Fibroblast of upper back skin (primary cell): ENCODE measurements around the gene NEK9.
A peak's percentile ranks its signal among the peaks of the same experiment; 100 is the strongest.
"Not testable (repeated sequence)": the region's sequence is repeated elsewhere in the genome, so short reads cannot be mapped to it uniquely, and the experiment has no call there.

ENCODE experiments used
- DNase-seq: peaks from one replicate; pipeline ENCODE4 v3.0.0-alpha.2; 2013

NEK9 gene

DNA sequence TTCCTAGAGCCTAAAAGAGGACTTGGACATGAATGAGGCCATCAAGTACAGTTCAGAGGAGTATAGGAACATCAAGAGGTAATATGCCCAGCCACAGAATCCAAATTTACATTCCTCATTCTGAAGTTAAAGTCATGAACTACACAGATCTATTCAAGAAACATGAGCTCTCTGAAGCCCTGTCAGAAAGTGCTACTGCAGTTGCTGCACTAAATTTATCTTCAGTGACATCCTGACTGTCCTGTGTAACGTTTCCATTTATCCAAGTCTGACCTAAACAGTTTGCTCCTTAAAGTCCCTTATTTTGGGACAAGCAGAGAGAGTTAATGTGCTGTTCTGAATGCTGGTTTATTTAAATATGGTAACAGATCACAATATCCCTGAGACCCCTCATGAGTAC is 28.2 kb downstream of the NEK9 start:
- DNase-seq = no peak

- DNase-seq = no peak
These were observed 28.6 kb downstream of the NEK9 start for GRCh38 chr14:75098212-75098611.

DNA sequence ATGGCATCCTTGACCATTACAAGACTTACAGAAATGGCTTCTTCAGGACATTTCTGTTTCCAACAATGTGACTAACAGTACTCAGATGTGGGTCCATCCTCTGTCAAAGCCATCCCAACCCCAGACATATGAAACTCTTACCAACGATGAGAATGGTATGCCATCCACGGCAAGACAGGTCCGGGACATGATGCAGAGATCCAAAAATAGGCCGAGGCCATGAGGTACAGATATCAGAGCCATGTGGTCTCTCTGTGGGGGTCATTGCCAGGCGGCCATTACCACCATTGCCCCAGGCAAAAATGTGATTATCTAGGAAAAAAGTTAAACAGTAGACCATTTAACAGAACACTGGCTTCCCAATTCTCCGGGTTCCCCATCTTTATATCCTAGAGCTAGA is 29.9 kb downstream of the NEK9 start:
- no peak for DNase-seq

GRCh38 chr14:75095690-75096089 is 31.2 kb downstream of the NEK9 start:
- DNase-seq = no peak

- peak; percentile 79 for DNase-seq
These were observed 32.0 kb downstream of the NEK9 start for GRCh38 chr14:75094896-75095295.

GRCh38 chr14:75092698-75093097 is 34.1 kb downstream of the NEK9 start:
- DNase-seq = no peak

GRCh38 chr14:75091251-75091650 is 35.6 kb downstream of the NEK9 start:
- DNase-seq = no peak

DNA sequence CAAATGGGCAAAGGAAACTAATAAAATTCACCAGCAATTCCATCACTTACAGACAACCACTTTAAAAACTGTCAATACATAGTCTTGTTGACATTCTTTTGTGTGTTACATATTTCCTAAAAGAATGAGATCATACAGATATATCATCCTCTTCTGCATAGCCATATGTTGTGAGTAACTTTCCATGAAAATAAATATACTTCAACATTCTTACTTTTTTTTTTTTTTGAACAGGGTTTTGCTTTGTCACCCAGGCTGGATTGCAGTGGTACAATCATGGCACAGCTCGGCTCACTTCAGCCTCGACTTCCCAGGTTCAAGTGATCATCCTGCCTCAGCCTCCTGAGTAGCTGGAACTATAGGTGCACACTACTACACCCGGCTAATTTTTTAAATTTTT is 36.5 kb downstream of the NEK9 start:
- peak; percentile 28 for DNase-seq

GRCh38 chr14:75088566-75089373 is 38.1 kb downstream of the NEK9 start:
- peak; percentile 64 for DNase-seq

DNA sequence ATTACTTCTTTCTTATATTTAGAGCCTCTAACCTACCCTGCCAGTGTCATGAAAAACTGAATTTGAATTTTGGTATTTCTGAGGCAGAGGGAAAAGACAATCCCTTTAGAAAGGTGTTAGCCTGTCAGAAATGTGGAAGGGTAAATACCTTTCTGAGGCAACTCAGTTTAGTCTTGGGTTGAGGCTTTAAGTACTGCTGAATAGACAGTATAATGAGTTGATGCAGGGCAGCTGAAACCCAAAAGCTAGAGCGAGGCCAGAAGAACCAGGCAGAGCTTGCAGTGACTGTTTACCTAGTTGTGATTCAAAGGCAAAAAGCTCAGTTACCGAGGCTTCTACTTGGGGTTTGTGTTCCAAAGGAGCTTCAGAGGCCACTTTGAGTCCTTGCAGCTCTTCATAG is 38.7 kb downstream of the NEK9 start:
- DNase-seq = no peak

DNA sequence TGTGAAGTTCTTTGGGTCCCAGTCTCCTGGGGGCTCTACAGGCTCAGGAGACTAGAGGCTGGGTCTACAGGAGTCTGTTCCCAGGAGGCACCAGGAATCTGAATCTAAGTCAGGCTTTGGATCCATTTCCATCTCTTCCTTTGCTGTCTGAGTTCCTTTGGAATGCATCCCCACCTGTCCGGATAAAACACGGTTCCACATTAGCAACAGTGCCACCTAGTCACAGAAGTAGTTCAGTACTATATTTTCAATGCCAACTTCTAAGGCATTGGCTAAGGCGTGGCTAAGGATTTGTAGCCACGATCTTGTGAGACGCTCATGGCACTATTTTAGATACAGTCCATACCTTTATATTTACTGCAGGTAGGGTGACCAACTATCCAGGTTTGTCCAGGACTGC is 42.3 kb downstream of the NEK9 start:
- DNase-seq = no peak

DNA sequence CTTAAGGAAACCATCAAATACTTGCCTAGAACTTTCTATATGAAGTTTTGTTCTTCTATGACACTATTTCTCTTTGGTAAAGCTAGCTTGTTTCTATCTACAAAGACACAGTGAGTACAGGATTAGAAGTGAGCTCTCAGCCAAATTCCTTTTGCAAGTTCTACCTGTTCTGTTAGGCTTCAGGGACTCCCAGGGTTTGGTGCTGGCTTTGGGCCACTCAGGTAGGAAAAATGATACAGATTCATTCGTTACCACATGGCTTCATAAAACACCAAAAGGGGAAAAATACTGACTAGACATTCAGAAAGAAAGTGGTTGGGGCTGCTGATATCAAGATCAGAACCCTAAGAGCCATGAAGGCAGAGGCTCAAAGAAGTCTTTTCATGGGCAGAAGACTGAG is 43.6 kb downstream of the NEK9 start:
- no peak for DNase-seq

- no peak for DNase-seq
These were observed 45.1 kb downstream of the NEK9 start for GRCh38 chr14:75081660-75082229.

- DNase-seq = no peak
These were observed 47.3 kb downstream of the NEK9 start for GRCh38 chr14:75079521-75079920.

DNA sequence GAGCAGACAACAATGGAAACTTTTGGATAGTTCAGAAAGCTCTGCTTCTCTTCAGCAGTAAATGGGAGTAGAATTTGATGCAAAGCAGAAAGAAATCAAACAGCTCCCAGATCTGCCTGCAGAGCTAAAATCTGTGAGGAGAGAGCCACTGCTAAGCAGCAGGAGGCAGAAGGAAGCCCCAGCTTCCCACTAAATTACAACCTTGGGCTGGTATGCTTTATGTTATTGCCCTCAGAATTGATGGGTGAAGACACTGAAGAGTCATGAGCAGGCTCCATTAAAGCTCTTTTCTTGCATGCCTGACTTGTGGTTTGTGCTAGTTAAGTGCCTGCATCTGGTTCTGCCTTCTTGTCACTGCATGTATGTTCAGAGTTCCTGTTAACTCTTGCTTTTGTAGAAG is 49.1 kb downstream of the NEK9 start:
- no peak for DNase-seq

DNA sequence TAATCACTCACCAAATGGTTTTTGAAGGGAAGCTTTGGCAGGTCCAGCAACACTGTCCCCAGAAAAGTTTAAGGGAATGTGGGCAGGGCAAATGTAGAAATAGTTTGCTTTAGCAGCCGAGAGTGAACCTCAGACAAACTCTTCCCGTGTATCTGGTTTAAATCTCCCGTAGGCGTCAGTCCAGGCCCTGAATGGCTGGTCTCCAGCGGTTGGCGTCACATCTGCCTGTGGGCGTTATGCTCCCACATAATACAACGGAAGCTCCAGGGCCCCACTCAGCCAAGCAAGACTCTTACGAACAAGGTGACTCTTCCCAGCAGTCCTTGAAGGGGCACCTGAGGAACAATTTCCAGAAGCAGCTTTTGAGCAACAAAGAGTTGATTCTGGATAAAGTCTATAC is 56.5 kb downstream of the NEK9 start:
- no peak for DNase-seq

DNA sequence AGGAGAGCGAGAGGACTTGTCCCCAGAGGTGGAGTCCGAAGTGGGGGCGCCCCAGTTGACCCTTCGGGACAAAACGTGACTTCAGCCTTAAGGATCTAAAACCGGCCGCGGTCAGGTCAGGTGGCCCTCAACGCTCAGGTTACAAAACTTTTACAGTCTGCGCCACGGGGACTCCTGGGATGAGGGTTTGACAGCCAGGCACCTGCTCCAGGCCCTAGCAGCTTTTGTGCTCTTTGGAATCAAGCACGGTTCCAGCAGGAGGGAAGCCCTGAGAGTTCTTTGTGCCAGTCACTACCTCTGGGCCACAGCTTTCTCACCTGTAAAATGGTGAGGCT is 57.1 kb downstream of the NEK9 start:
- no peak for DNase-seq

DNA sequence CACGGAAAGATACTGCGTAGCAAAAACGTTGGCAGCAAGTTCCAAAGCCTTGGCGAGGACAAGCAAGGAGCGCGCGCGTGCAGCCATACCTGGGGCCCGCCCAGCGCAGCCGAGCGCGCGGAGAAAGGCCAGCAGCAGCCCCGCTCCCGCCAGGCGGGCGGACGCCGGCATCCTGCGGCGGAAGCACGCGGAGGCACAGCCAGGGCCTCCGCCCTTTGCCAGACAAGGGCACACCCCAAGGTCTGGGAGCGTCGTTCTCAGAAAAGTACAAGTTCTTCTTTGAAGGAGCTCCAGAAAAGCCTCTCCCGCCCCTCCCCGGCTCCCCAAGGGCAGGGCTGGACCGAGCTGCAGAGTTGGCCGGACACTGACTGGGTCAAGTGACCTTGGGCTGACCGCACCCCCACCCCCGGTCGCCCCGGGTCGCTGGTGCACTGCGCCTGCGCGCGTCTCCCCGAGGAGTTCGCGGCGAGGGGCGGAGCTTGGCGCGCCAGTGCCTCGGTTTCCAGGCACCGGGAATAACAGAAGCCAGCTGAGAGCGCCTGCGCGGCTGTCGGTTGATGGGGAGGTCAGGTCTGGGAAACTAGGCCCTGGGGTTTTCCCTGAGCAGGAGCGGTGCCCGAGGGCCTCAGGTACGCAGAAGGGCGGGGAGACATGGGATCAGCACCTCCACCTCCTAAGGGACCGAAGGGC is 57.6 kb downstream of the NEK9 start, which contains the start of gene ZC2HC1C:
Gene ZC2HC1C, plus strand, starts transcription at position 521 of the 690 bp plus-strand sequence. CDS start 933 bp downstream, outside the sequence.
- DNase-seq = peak; percentile 78

DNA sequence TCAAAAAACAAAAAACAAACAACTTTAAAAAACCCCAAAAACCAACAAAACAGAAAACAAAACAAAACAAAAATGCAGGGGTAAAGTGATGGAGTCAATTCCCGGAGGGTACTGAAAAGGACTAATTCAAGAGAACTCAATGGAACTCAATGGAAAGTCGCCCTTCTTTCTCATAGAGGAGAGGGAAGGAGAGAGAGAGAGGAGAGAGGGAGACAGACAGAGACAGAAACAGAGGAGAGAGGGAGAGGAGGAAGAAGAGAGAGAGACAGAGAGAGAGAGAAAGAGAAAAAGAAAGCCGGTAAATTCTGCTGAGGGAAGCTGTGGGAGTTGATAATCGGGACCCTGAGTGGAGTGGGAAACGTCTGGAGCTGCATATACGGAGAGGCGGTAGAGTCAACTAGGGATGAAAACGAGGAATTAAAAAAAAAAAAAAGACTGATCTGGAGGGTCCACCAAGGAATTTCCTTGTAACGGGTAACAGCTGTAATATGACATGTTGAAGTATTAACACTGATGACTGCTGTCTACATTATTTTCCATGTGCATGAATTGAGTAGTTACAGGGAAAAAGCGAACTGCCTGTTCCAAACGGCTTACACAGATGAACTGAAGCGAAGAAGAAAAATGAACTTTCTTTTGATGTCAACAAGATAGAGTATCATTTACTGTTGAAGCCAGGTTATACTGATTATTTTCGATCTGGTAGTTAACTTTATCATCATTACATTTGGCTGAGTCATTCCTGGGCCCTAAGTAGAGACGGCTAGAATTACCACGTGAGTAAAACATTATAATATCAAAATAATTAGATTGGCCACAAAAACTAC is 58.3 kb downstream of the NEK9 start:
- DNase-seq = peak; percentile 46

DNA sequence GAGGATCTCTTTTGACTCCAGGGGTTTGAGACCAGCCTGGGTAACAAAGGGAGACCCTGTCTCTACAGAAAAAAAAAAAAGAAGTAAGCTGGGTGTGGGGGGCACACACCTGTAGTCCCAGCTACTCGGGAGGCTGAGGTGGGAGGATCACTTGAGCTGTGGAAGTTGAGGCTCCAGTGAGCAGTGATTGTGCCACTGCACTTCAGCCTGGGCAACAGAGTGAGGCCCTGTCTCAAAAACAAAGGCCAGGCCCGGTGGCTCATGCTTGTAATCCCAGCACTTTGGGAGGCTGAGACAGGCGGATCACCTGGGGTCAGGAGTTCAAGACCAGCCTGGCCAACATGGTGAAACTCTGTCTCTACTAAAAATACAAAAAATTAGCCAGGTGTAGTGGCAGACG is 59.1 kb downstream of the NEK9 start:
- not testable (repeated sequence) for DNase-seq

GRCh38 chr14:75067212-75067611 is 59.6 kb downstream of the NEK9 start:
- DNase-seq = no peak

DNA sequence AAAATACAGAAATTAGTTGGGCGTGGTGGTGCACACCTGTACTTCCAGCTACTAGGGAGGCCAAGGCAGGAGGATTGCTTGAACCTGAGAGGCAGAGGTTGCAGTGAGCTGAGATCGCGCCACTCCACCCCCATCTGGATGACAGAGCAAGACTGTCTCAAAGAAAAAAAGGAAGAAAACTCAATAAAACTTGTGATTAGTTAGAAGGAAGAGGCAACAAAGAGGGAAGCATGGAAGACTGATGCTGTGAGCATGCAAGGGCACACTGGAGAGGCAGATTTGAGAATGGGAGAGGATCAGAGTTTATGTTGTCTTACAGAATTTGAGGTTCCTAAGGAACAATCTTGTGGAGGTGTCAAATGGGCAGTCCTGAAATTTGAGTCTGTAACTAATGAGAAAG is 60.2 kb downstream of the NEK9 start:
- DNase-seq = no peak

DNA sequence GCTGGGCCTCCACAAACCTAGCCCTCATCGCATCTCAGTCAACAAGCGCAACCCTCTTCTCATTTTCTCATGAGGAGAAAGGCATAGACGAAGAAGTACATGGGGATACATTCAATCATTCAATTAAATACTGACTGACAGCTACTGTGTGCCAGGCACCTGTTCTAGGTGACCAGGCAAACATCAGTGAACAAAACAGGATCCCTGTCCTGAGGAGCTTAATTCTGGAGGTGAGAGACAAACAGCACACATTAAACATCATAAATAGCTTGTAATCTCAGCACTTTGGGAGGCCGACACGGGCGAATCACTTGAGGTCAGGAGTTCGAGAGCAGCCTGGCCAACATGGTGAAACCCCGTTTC is 62.7 kb downstream of the NEK9 start:
- no peak for DNase-seq
